ENCODE measurements around the gene PILRA.

DNA sequence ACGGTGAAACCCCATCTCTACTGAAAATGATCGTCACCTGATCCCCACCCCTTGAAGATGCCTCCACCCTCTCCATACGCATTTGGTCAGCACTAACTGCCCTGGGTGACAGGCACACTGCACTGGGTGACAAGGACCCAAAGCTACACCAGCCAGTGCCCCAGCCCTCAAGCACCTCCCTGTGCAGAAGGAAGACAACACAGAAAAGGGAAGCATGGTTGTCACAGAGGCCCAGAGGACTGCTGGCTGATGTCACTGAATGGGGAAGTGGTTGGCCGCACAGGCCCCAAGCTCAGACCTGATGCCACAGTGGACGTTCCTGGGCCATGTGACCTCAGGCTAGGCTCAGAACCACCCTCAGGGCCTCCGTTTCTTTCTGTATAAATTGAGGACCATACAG is 4.2 kb upstream of the PILRA start:
- TF ChIP-seq, protein P1, sequence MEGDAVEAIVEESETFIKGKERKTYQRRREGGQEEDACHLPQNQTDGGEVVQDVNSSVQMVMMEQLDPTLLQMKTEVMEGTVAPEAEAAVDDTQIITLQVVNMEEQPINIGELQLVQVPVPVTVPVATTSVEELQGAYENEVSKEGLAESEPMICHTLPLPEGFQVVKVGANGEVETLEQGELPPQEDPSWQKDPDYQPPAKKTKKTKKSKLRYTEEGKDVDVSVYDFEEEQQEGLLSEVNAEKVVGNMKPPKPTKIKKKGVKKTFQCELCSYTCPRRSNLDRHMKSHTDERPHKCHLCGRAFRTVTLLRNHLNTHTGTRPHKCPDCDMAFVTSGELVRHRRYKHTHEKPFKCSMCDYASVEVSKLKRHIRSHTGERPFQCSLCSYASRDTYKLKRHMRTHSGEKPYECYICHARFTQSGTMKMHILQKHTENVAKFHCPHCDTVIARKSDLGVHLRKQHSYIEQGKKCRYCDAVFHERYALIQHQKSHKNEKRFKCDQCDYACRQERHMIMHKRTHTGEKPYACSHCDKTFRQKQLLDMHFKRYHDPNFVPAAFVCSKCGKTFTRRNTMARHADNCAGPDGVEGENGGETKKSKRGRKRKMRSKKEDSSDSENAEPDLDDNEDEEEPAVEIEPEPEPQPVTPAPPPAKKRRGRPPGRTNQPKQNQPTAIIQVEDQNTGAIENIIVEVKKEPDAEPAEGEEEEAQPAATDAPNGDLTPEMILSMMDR (optimal IDR thresholded peaks at IDR 0.05 in 1 of 3, IDR thresholded peaks at IDR 0.05 in 1 of 3, conservative IDR thresholded peaks at IDR 0.05 in 1 of 3; ENCODE audit: extremely low read depth in 1 of 3, insufficient read depth in 2 of 3, low read length in 3 of 3): no peak
- TF ChIP-seq EZH2 (IDR thresholded peaks at IDR 0.05; ENCODE audit: low read length): no peak

All from keratinocyte (primary cell).